Fibroblast of villous mesenchyme (primary cell): Measurements from ENCODE around the gene NPY. TPM values are rescaled to one million over a fixed set of nuclear protein-coding genes. Genes with fewer than 3 reads are reported as not detected.
A peak's percentile ranks its signal among the peaks of the same experiment; 100 is the strongest.
"Not testable (repeated sequence)": the region's sequence is repeated elsewhere in the genome, so short reads cannot be mapped to it uniquely, and the experiment has no call there.

Experiments
- DNase-seq: peaks from one replicate; pipeline ENCODE4 v3.0.0-alpha.2; 2010; ENCODE audit warnings: low read depth
- H3K4me3 ChIP-seq: 2 replicates; pipeline ENCODE4 v1.5.1; 2011; ENCODE audit warnings: low read depth, mild to moderate bottlenecking, low read length
- CTCF ChIP-seq: IDR thresholded peaks from 2 replicates; pipeline ENCODE4 v1.5.1; 2012; ENCODE audit warnings: low read depth, mild to moderate bottlenecking, low read length; ENCODE audit not compliant: insufficient read depth
- total RNA-seq: library from RNA; depleted of rRNA; stranded (reverse); fragments of >200 nt; gene quantifications from 2 replicates; pipeline ENCODE4 v1.2.3, GENCODE V29; 2012

The NPY gene
- total RNA-seq, 1 donor = not detected

- no peak overlapping the region for H3K4me3 ChIP-seq
- no peak for TF ChIP-seq CTCF
- no peak for DNase-seq
Observed at GRCh38 chr7:24255139-24255538, 28.9 kb upstream of the NPY start.

- H3K4me3 ChIP-seq, DNase-seq: not testable (repeated sequence)
Observed at GRCh38 chr7:24258324-24258723, 25.7 kb upstream of the NPY start.

GRCh38 chr7:24271938-24272337 is 12.1 kb upstream of the NPY start:
- DNase-seq = no peak
- no peak for TF ChIP-seq CTCF
- no peak overlapping the region for H3K4me3 ChIP-seq

GRCh38 chr7:24279512-24279911 is 4.5 kb upstream of the NPY start:
- no peak for DNase-seq
- H3K4me3 ChIP-seq = no peak overlapping the region
- no peak for TF ChIP-seq CTCF

- DNase-seq = no peak
- no peak for TF ChIP-seq CTCF
- no peak overlapping the region for H3K4me3 ChIP-seq
Observed at GRCh38 chr7:24283554-24283896, 465 bp upstream of the NPY start.

- H3K4me3 ChIP-seq = no peak overlapping the region
- DNase-seq = no peak
- TF ChIP-seq CTCF = no peak
Observed at GRCh38 chr7:24284699-24285506, 913 bp downstream of the NPY start.

- H3K4me3 ChIP-seq = no peak overlapping the region
- peak; percentile 17 for DNase-seq
- peak; percentile 5 for TF ChIP-seq CTCF
Observed at GRCh38 chr7:24290004-24290641, 6.1 kb downstream of the NPY start.
